Astrocyte (in vitro differentiated cells and primary cell): ENCODE data around the gene ADRA2C. TPM values are rescaled to one million over a fixed set of nuclear protein-coding genes. Genes with fewer than 3 reads are reported as not detected.

Experiments used
- DNase-seq: peaks from one replicate; pipeline ENCODE4 v3.0.0-alpha.2; 2010; ENCODE audit warnings: low read depth
- FAIRE-seq: peaks from 2 replicates; lab custom pipeline; 2011; peaks lifted over from hg19 to GRCh38; lab: Jason Lieb, UNC
- H2AFZ ChIP-seq: 2 replicates; pipeline ENCODE4 v1.6.0; 2012; ENCODE audit warnings: low read depth, low read length, inconsistent platforms
- H3K27ac ChIP-seq: 2 replicates; pipeline ENCODE4 v1.5.1; 2011; ENCODE audit warnings: low read depth, low read length, inconsistent platforms
- H3K27me3 ChIP-seq: 2 replicates; pipeline ENCODE4 v1.6.0; 2011; ENCODE audit warnings: low read length, inconsistent platforms; ENCODE audit not compliant: insufficient read depth
- H3K36me3 ChIP-seq: 2 replicates; pipeline ENCODE4 v1.5.1; 2011; ENCODE audit warnings: low read length, inconsistent platforms; ENCODE audit not compliant: insufficient read depth
- H3K4me1 ChIP-seq: 2 replicates; pipeline ENCODE4 v1.5.1; 2011; ENCODE audit warnings: low read length, inconsistent platforms; ENCODE audit not compliant: insufficient read depth
- H3K4me2 ChIP-seq: 2 replicates; pipeline ENCODE4 v1.6.0; 2012; ENCODE audit warnings: low read length, inconsistent platforms
- H3K4me3 ChIP-seq: 2 replicates; pipeline ENCODE4 v1.5.1; 2011; ENCODE audit warnings: low read depth, mild to moderate bottlenecking, low read length, inconsistent platforms; ENCODE audit not compliant: insufficient read depth
- H3K79me2 ChIP-seq: 2 replicates; pipeline ENCODE4 v1.6.0; 2012; ENCODE audit warnings: mild to moderate bottlenecking, low read length, inconsistent platforms; ENCODE audit not compliant: insufficient read depth
- H3K9ac ChIP-seq: 2 replicates; pipeline ENCODE4 v1.6.0; 2012; ENCODE audit warnings: mild to moderate bottlenecking, low read length, inconsistent platforms
- H3K9me3 ChIP-seq: 2 replicates; pipeline ENCODE4 v1.5.1; 2012; ENCODE audit warnings: low read depth, mild to moderate bottlenecking, low read length, inconsistent platforms; ENCODE audit not compliant: insufficient read depth
- H4K20me1 ChIP-seq: 2 replicates; pipeline ENCODE4 v1.6.0; 2012; ENCODE audit warnings: low read length, inconsistent platforms; ENCODE audit not compliant: insufficient read depth
- H3K27ac Mint-ChIP-seq: one replicate; pipeline ENCODE4 v1.8.0; 2021; ENCODE audit warnings: mild to moderate bottlenecking, mixed read lengths; ENCODE audit not compliant: unreplicated experiment
- H3K27me3 Mint-ChIP-seq: one replicate; pipeline ENCODE4 v1.8.0; 2021; ENCODE audit warnings: low read depth, mixed read lengths; ENCODE audit not compliant: unreplicated experiment
- H3K36me3 Mint-ChIP-seq: one replicate; pipeline ENCODE4 v1.8.0; 2021; ENCODE audit warnings: low read depth, mixed read lengths; ENCODE audit not compliant: unreplicated experiment
- H3K4me1 Mint-ChIP-seq: one replicate; pipeline ENCODE4 v1.8.0; 2021; ENCODE audit warnings: low read depth, mixed read lengths; ENCODE audit not compliant: unreplicated experiment
- H3K4me3 Mint-ChIP-seq: one replicate; pipeline ENCODE4 v1.8.0; 2021; ENCODE audit warnings: mild to moderate bottlenecking, moderate library complexity, mixed read lengths; ENCODE audit not compliant: unreplicated experiment
- H3K9me3 Mint-ChIP-seq: one replicate; pipeline ENCODE4 v1.8.0; 2021; ENCODE audit warnings: mild to moderate bottlenecking, mixed read lengths; ENCODE audit not compliant: unreplicated experiment
- CTCF ChIP-seq: IDR thresholded peaks from 2 replicates; pipeline ENCODE4 v1.5.1; 2011; ENCODE audit warnings: low read depth, mild to moderate bottlenecking, inconsistent platforms, low read length, moderate library complexity; ENCODE audit not compliant: insufficient read depth
- EZH2 ChIP-seq: IDR thresholded peaks from 2 replicates; pipeline ENCODE4 v1.6.1; 2012; ENCODE audit warnings: mild to moderate bottlenecking, low read length, inconsistent platforms; ENCODE audit not compliant: insufficient read depth
- total RNA-seq: library from RNA; stranded (reverse); gene quantifications from 2 replicates; pipeline ENCODE4 v1.2.1, GENCODE V29; 2021

ADRA2C gene
- total RNA-seq, 1 donor from 2014 or later = 4.2 TPM

DNA sequence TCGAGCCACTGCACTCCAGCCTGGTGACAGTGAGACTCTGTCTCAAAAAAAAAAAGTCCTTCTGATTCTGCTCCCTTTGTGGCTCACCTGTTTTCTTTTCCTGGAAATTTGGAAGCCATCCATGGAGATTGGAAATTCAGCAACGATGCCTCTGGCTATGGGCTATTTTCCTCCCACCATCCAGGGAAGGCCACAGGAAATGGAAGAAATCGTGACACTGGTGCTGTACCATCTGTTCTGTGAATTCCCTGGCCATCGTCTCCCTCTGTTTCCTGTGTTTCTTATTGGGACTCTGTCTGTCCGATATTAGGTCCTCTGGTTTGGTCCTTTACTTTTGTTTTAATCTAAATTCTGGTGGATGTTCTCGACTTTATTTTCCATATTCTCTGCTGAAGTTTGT is 29.4 kb upstream of the ADRA2C start:
- H3K4me1 ChIP-seq = no peaks in the 10 kb centered on the region
- DNase-seq (no peak), FAIRE-seq (no peak)
- TF ChIP-seq CTCF = no peak
- no peak for TF ChIP-seq EZH2
- H3K27ac ChIP-seq = no peak overlapping the region
- H3K4me3 Mint-ChIP-seq = no peak overlapping the region
- H3K4me2 ChIP-seq = no peak overlapping the region
- no peaks in the 10 kb centered on the region for H3K4me1 Mint-ChIP-seq
- no peaks in the 10 kb centered on the region for H4K20me1 ChIP-seq
- H3K9me3 Mint-ChIP-seq = peaks cover 14% of the 10 kb centered on the region
- H3K27me3 ChIP-seq = peaks cover 2% of the 10 kb centered on the region
- H2AFZ ChIP-seq = no peak overlapping the region
- H3K79me2 ChIP-seq = no peaks in the 10 kb centered on the region
- no peaks in the 10 kb centered on the region for H3K9me3 ChIP-seq
- H3K36me3 Mint-ChIP-seq = no peaks in the 10 kb centered on the region
- peaks cover 52% of the 10 kb centered on the region for H3K27me3 Mint-ChIP-seq
- no peaks in the 10 kb centered on the region for H3K36me3 ChIP-seq
- H3K9ac ChIP-seq = no peak overlapping the region
- no peak overlapping the region for H3K27ac Mint-ChIP-seq
- H3K4me3 ChIP-seq = no peak overlapping the region

DNA sequence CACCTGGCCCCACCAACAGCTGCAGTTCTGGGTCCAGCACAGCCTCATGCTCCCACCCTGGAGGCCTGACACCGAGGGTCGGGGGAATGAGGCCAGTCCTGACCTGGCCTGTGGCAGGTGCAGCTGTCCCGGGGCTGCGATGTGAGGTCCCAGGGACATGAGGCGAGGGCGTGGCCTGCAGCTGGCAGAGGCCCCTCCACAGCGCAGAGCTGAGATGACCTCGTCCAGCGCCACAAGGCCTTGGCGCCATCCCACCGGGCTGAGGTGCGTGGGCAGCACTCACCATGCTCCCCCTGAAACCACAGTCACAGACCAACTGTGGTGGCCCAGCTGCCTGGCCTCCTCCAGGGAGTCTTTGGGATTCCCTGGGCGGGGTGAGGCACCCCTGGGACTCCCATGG is 26.6 kb upstream of the ADRA2C start:
- Histone ChIP-seq H2AFZ (no peak overlapping the region), H3K9ac (no peak overlapping the region), H3K79me2 (no peaks in the 10 kb centered on the region), H3K9me3 (peaks cover 7% of the 10 kb centered on the region), H3K36me3 (no peaks in the 10 kb centered on the region), H3K4me1 (no peaks in the 10 kb centered on the region), H4K20me1 (no peaks in the 10 kb centered on the region), H3K27me3 (no peaks in the 10 kb centered on the region), H3K4me2 (no peak overlapping the region), H3K27ac (no peak overlapping the region), H3K4me3 (no peak overlapping the region)
- Mint-ChIP-seq H3K27me3 (peaks cover 50% of the 10 kb centered on the region), H3K4me1 (no peaks in the 10 kb centered on the region), H3K27ac (no peak overlapping the region), H3K4me3 (no peak overlapping the region), H3K36me3 (peaks cover 1% of the 10 kb centered on the region), H3K9me3 (peaks cover 27% of the 10 kb centered on the region)
- DNase-seq (no peak), FAIRE-seq (no peak)
- TF ChIP-seq EZH2 (no peak), CTCF (no peak)

DNA sequence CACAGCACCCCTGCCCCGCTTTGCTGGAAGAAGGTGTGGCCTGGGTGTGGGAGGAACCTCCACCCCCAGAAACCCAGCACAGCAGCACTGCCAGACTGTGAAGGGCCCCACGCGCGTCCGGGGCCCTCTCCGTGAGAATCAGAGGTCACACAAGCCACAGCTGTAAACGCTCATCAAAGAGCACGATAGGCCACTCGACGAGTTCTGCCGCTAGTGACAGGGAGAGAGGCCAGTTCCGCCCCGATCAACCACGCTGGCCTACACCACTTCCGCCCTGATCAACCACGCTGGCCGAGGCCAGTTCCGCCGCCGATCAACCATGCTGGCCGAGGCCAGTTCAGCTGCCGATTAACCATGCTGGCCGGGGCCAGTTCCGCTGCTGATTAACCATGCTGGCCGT is 25.9 kb upstream of the ADRA2C start:
- H3K27me3 Mint-ChIP-seq = peaks cover 55% of the 10 kb centered on the region
- Histone ChIP-seq H3K4me1 (no peaks in the 10 kb centered on the region), H3K79me2 (no peaks in the 10 kb centered on the region), H3K9ac (no peak overlapping the region), H3K4me2 (no peak overlapping the region), H3K4me3 (no peak overlapping the region), H2AFZ (no peak overlapping the region), H3K27me3 (peaks cover 7% of the 10 kb centered on the region), H3K27ac (no peak overlapping the region), H3K9me3 (peaks cover 7% of the 10 kb centered on the region), H4K20me1 (no peaks in the 10 kb centered on the region), H3K36me3 (no peaks in the 10 kb centered on the region)
- H3K27ac Mint-ChIP-seq = no peak overlapping the region
- no peak for DNase-seq
- no peak for FAIRE-seq
- peaks cover 27% of the 10 kb centered on the region for H3K9me3 Mint-ChIP-seq
- peaks cover 1% of the 10 kb centered on the region for H3K36me3 Mint-ChIP-seq
- no peaks in the 10 kb centered on the region for H3K4me1 Mint-ChIP-seq
- no peak for TF ChIP-seq CTCF
- no peak overlapping the region for H3K4me3 Mint-ChIP-seq
